ENCODE measurements around the gene ANGPTL8. TPM values are rescaled to one million over a fixed set of nuclear protein-coding genes. Genes with fewer than 3 reads are reported as not detected.

Gene ANGPTL8
- total RNA-seq, 2 donors from 2014 or later = not detected

DNA sequence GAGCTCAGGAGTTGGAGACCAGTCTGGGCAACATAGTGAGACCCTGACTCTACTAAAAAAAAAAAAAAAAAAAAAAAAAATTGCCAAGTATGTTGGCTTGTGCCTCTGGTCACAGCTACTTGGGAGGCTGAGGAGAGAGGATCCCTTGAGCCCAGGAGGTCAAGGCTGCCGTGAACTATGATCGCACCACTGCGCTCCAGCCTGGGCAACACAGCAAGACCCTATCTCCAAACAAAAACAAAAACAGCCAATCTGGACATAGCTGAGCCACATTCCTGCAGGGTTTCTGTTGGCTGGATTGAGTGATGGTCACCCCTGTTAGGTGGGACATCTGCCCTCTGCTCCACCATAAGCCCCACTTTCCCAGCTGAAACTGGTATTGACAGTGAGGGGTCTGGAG, 13.6 kb upstream of the ANGPTL8 start:
- H3K27ac ChIP-seq = no peak overlapping the region
- peaks cover 27% of the 10 kb centered on the region for H3K36me3 ChIP-seq
- no peak for DNase-seq (ENCODE audit: low spot score)
- H3K4me3 ChIP-seq = no peak overlapping the region
- TF ChIP-seq, protein P1, sequence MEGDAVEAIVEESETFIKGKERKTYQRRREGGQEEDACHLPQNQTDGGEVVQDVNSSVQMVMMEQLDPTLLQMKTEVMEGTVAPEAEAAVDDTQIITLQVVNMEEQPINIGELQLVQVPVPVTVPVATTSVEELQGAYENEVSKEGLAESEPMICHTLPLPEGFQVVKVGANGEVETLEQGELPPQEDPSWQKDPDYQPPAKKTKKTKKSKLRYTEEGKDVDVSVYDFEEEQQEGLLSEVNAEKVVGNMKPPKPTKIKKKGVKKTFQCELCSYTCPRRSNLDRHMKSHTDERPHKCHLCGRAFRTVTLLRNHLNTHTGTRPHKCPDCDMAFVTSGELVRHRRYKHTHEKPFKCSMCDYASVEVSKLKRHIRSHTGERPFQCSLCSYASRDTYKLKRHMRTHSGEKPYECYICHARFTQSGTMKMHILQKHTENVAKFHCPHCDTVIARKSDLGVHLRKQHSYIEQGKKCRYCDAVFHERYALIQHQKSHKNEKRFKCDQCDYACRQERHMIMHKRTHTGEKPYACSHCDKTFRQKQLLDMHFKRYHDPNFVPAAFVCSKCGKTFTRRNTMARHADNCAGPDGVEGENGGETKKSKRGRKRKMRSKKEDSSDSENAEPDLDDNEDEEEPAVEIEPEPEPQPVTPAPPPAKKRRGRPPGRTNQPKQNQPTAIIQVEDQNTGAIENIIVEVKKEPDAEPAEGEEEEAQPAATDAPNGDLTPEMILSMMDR (IDR thresholded peaks at IDR 0.05) = no peak
- no peaks in the 10 kb centered on the region for H3K27me3 ChIP-seq (replicated peaks; ENCODE audit: insufficient read depth)
- no peak for ATAC-seq (ENCODE audit: insufficient number of reproducible peaks, low FRiP score, low read depth)
- peaks cover 5% of the 10 kb centered on the region for H3K9me3 ChIP-seq
- H3K4me1 ChIP-seq (ENCODE audit: control insufficient read depth in 1 of 2, low read depth in 2 of 2) = no peaks in the 10 kb centered on the region

DNA sequence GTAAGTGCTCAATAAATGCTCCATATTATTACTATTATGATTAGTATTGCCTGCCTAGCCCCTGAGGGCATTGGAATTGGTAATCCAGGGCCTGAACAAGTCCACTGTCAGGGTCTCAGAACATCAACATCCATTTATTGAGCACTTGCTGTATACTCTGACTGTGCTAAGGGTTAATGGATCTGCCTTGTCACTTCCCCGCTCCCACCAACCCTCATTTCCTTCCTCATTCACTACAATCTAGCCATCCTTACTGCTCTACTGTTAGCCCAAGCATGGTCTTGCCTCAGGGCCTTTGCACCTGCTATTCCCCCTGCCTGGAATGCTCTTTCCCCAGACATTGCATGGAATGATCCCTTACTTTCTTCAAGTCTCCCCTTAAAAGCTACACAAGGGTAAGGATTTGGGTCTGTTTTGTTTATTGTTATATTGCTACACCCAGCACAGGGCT, 12.7 kb upstream of the ANGPTL8 start:
- no peak for DNase-seq (ENCODE audit: low spot score)
- Histone ChIP-seq H3K27ac (no peak overlapping the region), H3K36me3 (peaks cover 21% of the 10 kb centered on the region), H3K4me3 (no peak overlapping the region), H3K4me1 (ENCODE audit: control insufficient read depth in 1 of 2, low read depth in 2 of 2) (no peaks in the 10 kb centered on the region), H3K27me3 (replicated peaks; ENCODE audit: insufficient read depth) (no peaks in the 10 kb centered on the region), H3K9me3 (no peaks in the 10 kb centered on the region)
- TF ChIP-seq, protein P1 (IDR thresholded peaks at IDR 0.05) = no peak
- ATAC-seq (ENCODE audit: insufficient number of reproducible peaks, low FRiP score, low read depth) = no peak

DNA sequence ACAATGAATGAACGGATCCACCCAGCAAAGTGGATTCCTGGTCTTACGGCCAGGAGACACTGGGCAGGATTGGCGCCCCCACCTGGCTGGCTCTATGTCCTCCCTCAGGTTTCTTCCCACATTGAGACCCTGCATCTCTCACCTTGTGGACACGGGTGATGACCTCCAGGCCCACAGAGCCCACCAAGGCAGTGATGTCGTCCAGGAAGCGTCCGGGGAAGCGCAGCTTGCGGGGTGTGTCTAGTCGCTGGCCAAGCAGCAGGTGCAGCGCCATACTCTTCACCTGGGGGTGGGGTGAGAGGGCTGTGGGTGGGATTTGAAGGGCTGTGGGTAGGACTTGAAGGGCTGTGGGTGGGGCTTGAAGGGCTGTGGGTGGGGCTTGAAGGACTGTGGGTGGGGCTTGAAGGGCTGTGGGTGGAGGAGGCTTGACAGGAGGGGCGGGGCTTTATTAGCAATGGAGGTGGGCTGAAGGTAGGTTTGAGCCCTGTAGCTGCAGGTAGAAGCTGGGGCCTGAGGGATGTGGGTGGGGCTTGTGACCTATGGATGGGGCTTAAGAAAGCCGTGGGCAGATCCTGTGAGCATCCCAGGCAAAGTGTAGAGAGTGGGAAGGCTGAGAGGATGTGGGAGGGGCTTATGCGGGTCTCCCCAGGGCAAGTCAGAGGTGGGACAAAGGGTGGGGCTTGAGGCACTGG, 12.1 kb upstream of the ANGPTL8 start:
- Histone ChIP-seq H3K9me3 (no peaks in the 10 kb centered on the region), H3K4me1 (ENCODE audit: control insufficient read depth in 1 of 2, low read depth in 2 of 2) (no peaks in the 10 kb centered on the region), H3K4me3 (no peak overlapping the region), H3K27me3 (replicated peaks; ENCODE audit: insufficient read depth) (no peaks in the 10 kb centered on the region), H3K27ac (no peak overlapping the region), H3K36me3 (peaks cover 21% of the 10 kb centered on the region)
- TF ChIP-seq, protein P1 (IDR thresholded peaks at IDR 0.05) = no peak
- DNase-seq (ENCODE audit: low spot score) = no peak
- ATAC-seq (ENCODE audit: insufficient number of reproducible peaks, low FRiP score, low read depth) = no peak

DNA sequence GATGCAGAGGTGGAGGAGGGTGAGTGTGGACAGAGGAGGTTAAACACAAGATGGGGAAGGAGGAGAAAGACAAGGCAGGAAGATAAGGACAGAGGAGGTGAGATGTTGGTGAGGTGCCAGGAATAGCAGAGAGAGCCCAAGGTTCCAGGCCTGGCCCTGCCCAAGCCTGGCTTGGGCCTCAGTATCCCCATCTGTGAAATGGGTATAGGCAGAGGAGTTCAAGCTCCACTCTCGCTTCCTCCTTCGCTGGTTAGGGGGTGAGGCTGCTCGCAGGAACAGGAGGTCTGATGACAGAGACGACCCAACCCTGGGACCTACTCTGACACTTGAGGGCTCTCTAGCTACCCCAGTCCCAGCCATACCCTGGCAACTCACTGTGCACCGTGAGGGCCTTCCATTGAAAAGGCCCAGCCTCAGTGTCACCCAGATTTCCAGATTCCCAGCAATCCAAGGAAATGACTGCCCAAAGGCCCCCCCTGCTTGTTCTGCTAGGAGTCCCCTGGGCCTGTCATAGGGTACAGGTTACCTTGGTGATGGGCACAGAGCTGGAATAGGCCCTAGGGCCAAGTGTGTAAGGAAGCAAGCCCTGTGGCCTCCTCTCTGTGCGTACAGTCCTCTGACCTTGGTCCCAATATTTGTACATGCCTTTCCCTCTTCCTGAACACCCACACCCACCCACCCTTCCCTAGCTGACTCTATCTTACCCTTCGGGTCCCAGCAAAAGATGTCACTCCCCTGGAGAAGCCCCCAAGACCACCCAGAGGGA, 8.6 kb upstream of the ANGPTL8 start:
- no peak for DNase-seq (ENCODE audit: low spot score)
- Histone ChIP-seq H3K27me3 (replicated peaks; ENCODE audit: insufficient read depth) (no peaks in the 10 kb centered on the region), H3K36me3 (peaks cover 19% of the 10 kb centered on the region), H3K9me3 (no peaks in the 10 kb centered on the region), H3K4me3 (no peak overlapping the region), H3K4me1 (ENCODE audit: control insufficient read depth in 1 of 2, low read depth in 2 of 2) (no peaks in the 10 kb centered on the region), H3K27ac (no peak overlapping the region)
- ATAC-seq (ENCODE audit: insufficient number of reproducible peaks, low FRiP score, low read depth) = no peak
- TF ChIP-seq, protein P1 (IDR thresholded peaks at IDR 0.05) = no peak

DNA sequence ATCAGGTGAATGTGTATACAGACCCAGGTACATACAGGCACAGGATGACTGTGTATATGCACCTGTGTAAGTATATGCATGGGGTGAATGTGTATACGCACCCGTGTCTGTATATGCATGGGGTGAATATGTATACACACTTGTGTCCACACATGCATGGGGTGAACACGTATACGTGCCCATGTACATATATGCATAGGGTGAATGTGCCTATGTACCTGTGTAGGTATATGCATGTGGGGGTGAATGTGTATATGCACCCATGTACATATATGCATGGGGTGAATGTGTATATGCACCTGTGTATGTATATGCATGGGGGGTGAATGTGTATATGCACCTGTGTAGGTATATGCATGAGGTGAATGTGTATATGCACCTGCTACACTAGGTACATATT, 6.9 kb upstream of the ANGPTL8 start:
- H3K27me3 ChIP-seq (replicated peaks; ENCODE audit: insufficient read depth) = no peaks in the 10 kb centered on the region
- no peaks in the 10 kb centered on the region for H3K4me1 ChIP-seq (ENCODE audit: control insufficient read depth in 1 of 2, low read depth in 2 of 2)
- H3K36me3 ChIP-seq = peaks cover 19% of the 10 kb centered on the region
- H3K9me3 ChIP-seq = no peaks in the 10 kb centered on the region
- no peak overlapping the region for H3K27ac ChIP-seq
- no peak overlapping the region for H3K4me3 ChIP-seq
- TF ChIP-seq, protein P1 (IDR thresholded peaks at IDR 0.05) = no peak
- no peak for DNase-seq (ENCODE audit: low spot score)
- no peak for ATAC-seq (ENCODE audit: insufficient number of reproducible peaks, low FRiP score, low read depth)

Data from thoracic aorta (tissue), 2 donors.